HG03060 (cell line): ENCODE measurements around the gene PPM1D.
"Not testable (repeated sequence)": the region's sequence is repeated elsewhere in the genome, so short reads cannot be mapped to it uniquely, and the experiment has no call there.

Source experiments
- ATAC-seq: cut with Tn5 transposase; IDR thresholded peaks from one replicate; pipeline ENCODE4 v1.9.1; 2021; ENCODE audit warnings: low read depth, moderate number of reproducible peaks; ENCODE audit not compliant: unreplicated experiment

The PPM1D gene

GRCh38 chr17:60664022-60664421 is 64.0 kb downstream of the PPM1D start:
- ATAC-seq: no peak

GRCh38 chr17:60665602-60666001 is 65.6 kb downstream of the PPM1D start:
- ATAC-seq: no peak

- not testable (repeated sequence) for ATAC-seq
Measured at GRCh38 chr17:60668741-60669140, 68.7 kb downstream of the PPM1D start.

GRCh38 chr17:60671482-60671881 is 71.5 kb downstream of the PPM1D start:
- ATAC-seq: no peak

DNA sequence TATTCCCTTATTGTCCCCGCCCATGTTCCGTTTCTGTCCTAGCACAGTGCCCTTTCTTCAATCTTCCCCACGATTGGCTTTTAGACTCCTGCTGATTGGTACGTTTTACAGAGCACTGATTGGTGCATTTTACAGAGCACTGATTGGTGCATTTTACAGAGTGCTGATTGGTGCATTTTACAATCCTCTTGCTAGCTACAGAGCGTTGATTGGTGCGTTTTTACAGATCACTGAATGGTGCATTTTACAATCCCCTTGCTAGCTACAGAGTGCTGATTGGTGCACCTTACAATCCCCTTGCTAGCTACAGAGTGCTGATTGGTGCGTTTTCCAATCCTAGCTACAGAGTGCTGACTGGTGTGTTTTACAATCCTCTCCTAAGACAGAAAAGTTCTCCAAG is 74.6 kb downstream of the PPM1D start:
- not testable (repeated sequence) for ATAC-seq

GRCh38 chr17:60675997-60676396 is 76.0 kb downstream of the PPM1D start:
- no peak for ATAC-seq

DNA sequence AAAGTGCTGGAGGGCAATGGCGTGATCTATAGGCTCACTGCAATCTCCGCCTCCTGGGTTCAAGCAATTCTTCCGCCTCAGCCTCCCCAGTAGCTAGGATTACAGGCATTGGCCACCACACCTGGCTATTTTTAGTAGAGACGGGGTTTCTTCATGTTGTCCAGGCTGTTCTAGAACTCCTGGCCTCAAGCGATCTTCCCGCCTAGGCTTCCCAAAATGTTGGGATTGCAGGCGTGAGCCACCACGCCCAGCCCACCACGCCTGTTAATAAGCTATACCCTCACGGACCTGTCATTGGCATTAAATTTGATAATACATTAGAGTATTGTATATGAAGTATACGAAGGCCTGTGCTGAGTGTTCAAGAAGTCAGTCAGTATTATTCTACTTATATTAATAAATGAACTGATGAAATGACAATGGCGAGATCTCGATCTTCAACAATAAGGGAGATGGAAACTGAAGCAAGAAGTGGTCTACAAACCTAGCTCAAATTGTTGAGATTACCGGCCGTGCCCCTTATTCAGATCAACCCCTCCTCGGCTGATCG is 76.8 kb downstream of the PPM1D start:
- ATAC-seq: no peak

- peak; percentile 94 for ATAC-seq
Measured at GRCh38 chr17:60677308-60678117, 77.5 kb downstream of the PPM1D start, which contains the start of gene BCAS3. Gene BCAS3, plus strand, starts transcription at chr17:60677851.

GRCh38 chr17:60678118-60678444 is 78.1 kb downstream of the PPM1D start:
- no peak for ATAC-seq

GRCh38 chr17:60679287-60679686 is 79.3 kb downstream of the PPM1D start:
- ATAC-seq: no peak

- no peak for ATAC-seq
Measured at GRCh38 chr17:60680754-60681153, 80.8 kb downstream of the PPM1D start.

DNA sequence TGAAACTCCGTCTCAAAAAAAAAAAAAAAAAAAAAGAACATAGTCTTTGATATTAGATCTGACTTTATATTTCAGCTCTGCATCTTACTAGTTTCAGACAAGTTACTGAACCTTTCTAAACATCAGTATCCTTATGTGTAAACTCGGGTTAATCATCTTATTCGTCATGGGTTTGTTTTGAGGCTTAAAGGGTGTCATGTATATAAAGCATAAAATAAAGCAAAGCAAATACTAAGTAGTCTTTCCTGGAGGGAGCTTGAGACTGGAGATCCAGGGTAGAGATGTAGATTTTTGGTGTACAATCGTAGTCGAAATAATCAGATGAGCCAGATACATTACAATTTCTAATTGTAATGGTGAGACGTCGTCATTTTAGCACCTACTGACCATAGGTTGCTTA is 85.4 kb downstream of the PPM1D start:
- no peak for ATAC-seq

- no peak for ATAC-seq
Measured at GRCh38 chr17:60695960-60696359, 96.0 kb downstream of the PPM1D start.

DNA sequence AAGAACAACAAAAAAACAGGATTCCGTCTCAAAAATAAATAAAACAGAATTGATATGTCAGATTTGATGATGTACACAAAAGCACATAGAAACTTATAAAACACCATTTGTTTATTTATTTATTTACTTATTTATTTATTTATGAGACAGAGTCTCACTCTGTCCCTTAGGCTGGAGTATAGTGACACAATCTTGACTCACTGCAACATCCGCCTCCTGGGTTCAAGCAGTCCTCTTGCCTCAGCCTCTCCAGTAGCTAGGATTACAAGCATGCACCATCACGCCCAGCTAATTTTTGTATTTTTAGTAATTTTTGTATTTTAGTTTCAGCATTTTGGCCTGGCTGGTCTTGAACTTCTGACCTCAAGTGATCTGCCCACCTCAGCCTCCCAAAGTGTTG is 99.1 kb downstream of the PPM1D start:
- no peak for ATAC-seq

DNA sequence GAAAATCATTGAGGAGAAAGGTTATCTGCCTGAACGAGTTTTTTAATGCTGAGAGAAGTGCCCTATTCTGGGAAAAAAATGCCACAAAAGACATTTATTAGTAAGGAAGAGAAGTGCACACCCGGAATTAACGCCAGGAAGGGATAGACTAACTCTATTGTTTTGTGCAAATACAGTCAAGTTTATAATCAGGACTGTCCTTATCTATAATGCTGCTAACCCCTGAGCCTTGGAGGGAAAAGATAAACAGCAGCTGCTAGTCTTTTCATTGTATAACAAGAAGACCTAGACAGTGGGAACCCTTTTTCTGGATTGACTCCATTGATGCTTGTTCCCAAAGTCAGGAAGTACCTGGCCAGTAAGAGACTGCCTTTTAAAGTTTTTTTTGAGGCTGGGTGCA is 104.2 kb downstream of the PPM1D start:
- no peak for ATAC-seq

DNA sequence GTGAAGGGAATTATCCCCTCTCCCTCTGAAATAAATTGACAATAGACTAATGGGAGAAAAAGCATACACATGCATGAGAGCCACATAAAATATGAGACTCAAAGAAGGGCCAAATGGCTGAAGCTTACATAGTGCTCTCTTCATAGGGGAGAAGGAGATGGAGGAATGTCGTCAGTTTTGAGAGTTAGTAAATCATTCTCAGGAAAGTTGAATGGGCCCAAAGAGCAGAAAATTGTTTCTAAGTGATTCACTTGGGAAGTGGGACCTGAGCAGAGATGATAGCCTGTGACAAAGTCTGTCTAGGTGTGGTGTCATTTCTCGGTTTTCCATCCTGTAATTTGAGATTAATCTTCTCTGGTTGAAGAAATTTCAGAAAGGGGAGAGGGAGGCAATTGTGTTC is 112.7 kb downstream of the PPM1D start:
- no peak for ATAC-seq

- ATAC-seq: no peak
Measured at GRCh38 chr17:60713608-60714007, 113.6 kb downstream of the PPM1D start.
